Ammon's horn (tissue), 1 donor: ENCODE measurements around the gene IFNAR1.

Source experiments
- DNase-seq: peaks from one replicate; pipeline ENCODE4 v3.0.0-alpha.2; 2016; ENCODE audit warnings: low spot score

The IFNAR1 gene

GRCh38 chr21:33348706-33349105 is 23.9 kb downstream of the IFNAR1 start:
- DNase-seq, result no peak

GRCh38 chr21:33350676-33351075 is 25.9 kb downstream of the IFNAR1 start:
- DNase-seq, result no peak

- DNase-seq, result no peak
Measured at GRCh38 chr21:33355355-33355754, 30.6 kb downstream of the IFNAR1 start.

- DNase-seq, result no peak
Measured at GRCh38 chr21:33355996-33356395, 31.2 kb downstream of the IFNAR1 start.

- no peak for DNase-seq
Measured at GRCh38 chr21:33357177-33357576, 32.4 kb downstream of the IFNAR1 start.

GRCh38 chr21:33359446-33359845 is 34.7 kb downstream of the IFNAR1 start:
- no peak for DNase-seq

GRCh38 chr21:33360281-33360680 is 35.5 kb downstream of the IFNAR1 start:
- no peak for DNase-seq

GRCh38 chr21:33360881-33361602 is 36.3 kb downstream of the IFNAR1 start:
- DNase-seq, result peak; percentile 82

GRCh38 chr21:33362044-33362555 is 37.3 kb downstream of the IFNAR1 start:
- DNase-seq, result peak; percentile 42

GRCh38 chr21:33363911-33364609 is 39.3 kb downstream of the IFNAR1 start:
- DNase-seq, result peak; percentile 47

- DNase-seq, result no peak
Measured at GRCh38 chr21:33364830-33365229, 40.1 kb downstream of the IFNAR1 start.

GRCh38 chr21:33367309-33367973 is 42.7 kb downstream of the IFNAR1 start:
- DNase-seq, result no peak

- no peak for DNase-seq
Measured at GRCh38 chr21:33368124-33368523, 43.4 kb downstream of the IFNAR1 start.

- DNase-seq, result no peak
Measured at GRCh38 chr21:33368576-33368975, 43.8 kb downstream of the IFNAR1 start.

- no peak for DNase-seq
Measured at GRCh38 chr21:33369586-33369985, 44.8 kb downstream of the IFNAR1 start.

GRCh38 chr21:33370305-33370704 is 45.5 kb downstream of the IFNAR1 start:
- DNase-seq, result no peak

GRCh38 chr21:33371366-33371765 is 46.6 kb downstream of the IFNAR1 start:
- DNase-seq, result no peak

GRCh38 chr21:33372582-33372981 is 47.8 kb downstream of the IFNAR1 start:
- no peak for DNase-seq

GRCh38 chr21:33373451-33373850 is 48.7 kb downstream of the IFNAR1 start:
- no peak for DNase-seq

- DNase-seq, result no peak
Measured at GRCh38 chr21:33374080-33374449, 49.3 kb downstream of the IFNAR1 start.

- DNase-seq, result peak; percentile 49
Measured at GRCh38 chr21:33374450-33375096, 49.8 kb downstream of the IFNAR1 start.

- no peak for DNase-seq
Measured at GRCh38 chr21:33375101-33375644, 50.4 kb downstream of the IFNAR1 start.
